Measurements from ENCODE around the gene MICOS13.

Gene MICOS13

GRCh38 chr19:5628919-5629481 is 51.3 kb downstream of the MICOS13 start:
- TF ChIP-seq CTCF (IDR thresholded peaks at IDR 0.05) = no peak
- Mint-ChIP-seq H3K4me3 (no peak overlapping the region), H3K4me1 (peaks cover 61% of the 10 kb centered on the region), H3K36me3 (ENCODE audit: low read depth) (peaks cover 75% of the 10 kb centered on the region), H3K9me3 (no peaks in the 10 kb centered on the region), H3K27me3 (ENCODE audit: low read depth, poor library complexity) (peaks cover 3% of the 10 kb centered on the region), H3K27ac (peak overlapping the region; percentile 32)
- no peak for DNase-seq

GRCh38 chr19:5628461-5628860 is 51.9 kb downstream of the MICOS13 start:
- Mint-ChIP-seq H3K27ac (peak overlapping the region; percentile 32), H3K27me3 (ENCODE audit: low read depth, poor library complexity) (peaks cover 3% of the 10 kb centered on the region), H3K4me3 (no peak overlapping the region), H3K9me3 (no peaks in the 10 kb centered on the region), H3K4me1 (peaks cover 61% of the 10 kb centered on the region), H3K36me3 (ENCODE audit: low read depth) (peaks cover 74% of the 10 kb centered on the region)
- no peak for DNase-seq
- TF ChIP-seq CTCF (IDR thresholded peaks at IDR 0.05) = no peak

Measured in nephron progenitor cell (in vitro differentiated cells).